Activated CD4-positive, alpha-beta T cell treated with anti-CD3 and anti-CD28 coated beads, Interleukin-2, amount 10 ng/mL, durations not matched to agents 24 days and 14 days (primary cell): ENCODE data around the gene PLBD2. TPM values are rescaled to one million over a fixed set of nuclear protein-coding genes. Genes with fewer than 3 reads are reported as not detected.

Experiments
- DNase-seq: peaks from one replicate; pipeline ENCODE4 v3.0.0; 2022
- H3K27ac Mint-ChIP-seq: one replicate; pipeline ENCODE4 v1.8.0; 2022; ENCODE audit warnings: mild to moderate bottlenecking, mixed read lengths
- H3K27me3 Mint-ChIP-seq: one replicate; pipeline ENCODE4 v1.8.0; 2022; ENCODE audit warnings: mixed read lengths
- H3K36me3 Mint-ChIP-seq: one replicate; pipeline ENCODE4 v1.8.0; 2022; ENCODE audit warnings: low read depth, mild to moderate bottlenecking, mixed read lengths
- H3K4me1 Mint-ChIP-seq: one replicate; pipeline ENCODE4 v1.8.0; 2021; ENCODE audit warnings: mixed read lengths
- H3K4me3 Mint-ChIP-seq: one replicate; pipeline ENCODE4 v1.8.0; 2022; ENCODE audit warnings: mild to moderate bottlenecking, moderate library complexity, mixed read lengths
- H3K9me3 Mint-ChIP-seq: one replicate; pipeline ENCODE4 v1.8.0; 2021; ENCODE audit warnings: mixed read lengths
- intact Hi-C: fragments of 100-400 bp; cut with micrococcal nuclease; formaldehyde crosslinking; loops from one replicate; pipeline ENCODE4 v1.15.1; 2023
- total RNA-seq: library from RNA; stranded (reverse); gene quantifications from 2 replicates; pipeline ENCODE4 v1.2.3, GENCODE V29; 2022

The PLBD2 gene
- total RNA-seq, 1 donor from 2014 or later = 16.3 TPM

DNA sequence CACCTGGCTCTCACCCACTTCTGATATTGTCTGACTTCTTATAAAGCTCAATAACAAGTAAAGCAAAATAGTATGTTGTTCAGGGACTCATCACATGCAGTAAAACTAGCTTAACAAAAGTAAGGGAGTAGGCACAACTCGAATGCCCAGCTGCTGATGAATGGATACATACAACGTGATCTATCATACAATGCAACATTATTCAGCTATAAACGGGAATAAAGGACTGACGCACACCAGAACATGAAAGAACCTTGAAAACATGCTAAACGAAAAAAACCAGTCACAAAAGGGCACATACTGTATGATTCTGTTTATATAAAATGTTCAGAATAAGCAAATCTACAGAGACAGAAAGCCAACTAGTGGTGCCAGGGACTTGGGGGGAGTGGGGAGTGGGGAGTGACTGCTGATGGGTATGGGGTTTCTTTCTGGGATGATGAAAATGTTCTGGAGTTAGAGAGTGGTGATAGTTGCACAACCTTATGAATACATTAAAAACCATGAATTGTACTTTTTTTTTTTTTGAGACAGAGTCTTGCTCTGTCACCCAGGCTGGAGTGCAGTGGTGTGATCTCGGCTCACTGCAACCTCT, 11.1 kb downstream of the PLBD2 start:
- no peak overlapping the region for H3K27ac Mint-ChIP-seq
- peaks cover 4% of the 10 kb centered on the region for H3K4me1 Mint-ChIP-seq
- H3K27me3 Mint-ChIP-seq = no peaks in the 10 kb centered on the region
- intact Hi-C loops = no loop called here
- no peak overlapping the region for H3K4me3 Mint-ChIP-seq
- H3K9me3 Mint-ChIP-seq = no peaks in the 10 kb centered on the region
- no peak for DNase-seq
- peaks cover 12% of the 10 kb centered on the region for H3K36me3 Mint-ChIP-seq

- Mint-ChIP-seq H3K4me3 (no peak overlapping the region), H3K27me3 (no peaks in the 10 kb centered on the region), H3K27ac (no peak overlapping the region), H3K9me3 (no peaks in the 10 kb centered on the region), H3K4me1 (peaks cover 4% of the 10 kb centered on the region), H3K36me3 (peaks cover 15% of the 10 kb centered on the region)
- no peak for DNase-seq
- intact Hi-C loops = no loop called here
Observed at GRCh38 chr12:113370923-113371682, 12.7 kb downstream of the PLBD2 start.

GRCh38 chr12:113371808-113372207, 13.4 kb downstream of the PLBD2 start:
- H3K9me3 Mint-ChIP-seq = no peaks in the 10 kb centered on the region
- DNase-seq = no peak
- peaks cover 4% of the 10 kb centered on the region for H3K4me1 Mint-ChIP-seq
- H3K27ac Mint-ChIP-seq = no peak overlapping the region
- H3K36me3 Mint-ChIP-seq = peaks cover 15% of the 10 kb centered on the region
- intact Hi-C loops = no loop called here
- H3K4me3 Mint-ChIP-seq = no peak overlapping the region
- H3K27me3 Mint-ChIP-seq = no peaks in the 10 kb centered on the region

- H3K36me3 Mint-ChIP-seq = peaks cover 15% of the 10 kb centered on the region
- no peak overlapping the region for H3K27ac Mint-ChIP-seq
- H3K9me3 Mint-ChIP-seq = no peaks in the 10 kb centered on the region
- intact Hi-C loops = no loop called here
- H3K4me1 Mint-ChIP-seq = peaks cover 4% of the 10 kb centered on the region
- DNase-seq = no peak
- H3K27me3 Mint-ChIP-seq = no peaks in the 10 kb centered on the region
- H3K4me3 Mint-ChIP-seq = no peak overlapping the region
Observed at GRCh38 chr12:113372371-113372770, 14.0 kb downstream of the PLBD2 start.

DNA sequence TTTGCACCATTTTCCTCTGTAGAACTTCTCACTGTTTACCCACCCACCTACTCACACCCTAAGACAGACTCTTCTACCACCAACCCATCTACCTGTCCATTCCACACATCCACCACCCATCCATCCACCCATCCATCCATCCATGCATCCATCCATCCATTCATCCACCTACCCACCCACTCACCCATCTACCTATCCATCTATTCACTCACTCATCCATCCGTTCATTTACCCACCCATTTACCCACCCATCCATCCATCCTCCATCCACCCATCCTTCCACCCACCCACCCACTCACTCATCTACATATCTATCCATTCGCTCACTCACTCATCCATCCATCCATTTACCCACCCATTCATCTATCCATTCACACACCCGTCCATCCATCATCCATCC, 15.1 kb downstream of the PLBD2 start:
- peaks cover 17% of the 10 kb centered on the region for H3K36me3 Mint-ChIP-seq
- no peak for DNase-seq
- H3K4me1 Mint-ChIP-seq = peaks cover 4% of the 10 kb centered on the region
- no peaks in the 10 kb centered on the region for H3K27me3 Mint-ChIP-seq
- H3K27ac Mint-ChIP-seq = no peak overlapping the region
- intact Hi-C loops = no loop called here
- no peak overlapping the region for H3K4me3 Mint-ChIP-seq
- no peaks in the 10 kb centered on the region for H3K9me3 Mint-ChIP-seq

- Mint-ChIP-seq H3K27me3 (no peaks in the 10 kb centered on the region), H3K9me3 (no peaks in the 10 kb centered on the region), H3K36me3 (peaks cover 17% of the 10 kb centered on the region), H3K27ac (no peak overlapping the region), H3K4me1 (peaks cover 4% of the 10 kb centered on the region), H3K4me3 (no peak overlapping the region)
- intact Hi-C loops = no loop called here
- no peak for DNase-seq
Observed at GRCh38 chr12:113373969-113374368, 15.6 kb downstream of the PLBD2 start.

GRCh38 chr12:113374823-113375428, 16.5 kb downstream of the PLBD2 start:
- no peaks in the 10 kb centered on the region for H3K27me3 Mint-ChIP-seq
- H3K4me1 Mint-ChIP-seq = peaks cover 4% of the 10 kb centered on the region
- H3K27ac Mint-ChIP-seq = no peak overlapping the region
- intact Hi-C loops = no loop called here
- no peak overlapping the region for H3K4me3 Mint-ChIP-seq
- H3K9me3 Mint-ChIP-seq = no peaks in the 10 kb centered on the region
- H3K36me3 Mint-ChIP-seq = peaks cover 17% of the 10 kb centered on the region
- DNase-seq = no peak

- peaks cover 16% of the 10 kb centered on the region for H3K36me3 Mint-ChIP-seq
- no peaks in the 10 kb centered on the region for H3K27me3 Mint-ChIP-seq
- DNase-seq = no peak
- intact Hi-C loops = no loop called here
- no peaks in the 10 kb centered on the region for H3K4me1 Mint-ChIP-seq
- H3K9me3 Mint-ChIP-seq = no peaks in the 10 kb centered on the region
- no peak overlapping the region for H3K27ac Mint-ChIP-seq
- no peak overlapping the region for H3K4me3 Mint-ChIP-seq
Observed at GRCh38 chr12:113378291-113378690, 19.9 kb downstream of the PLBD2 start.

- intact Hi-C loops = no loop called here
- Mint-ChIP-seq H3K27me3 (no peaks in the 10 kb centered on the region), H3K4me1 (no peaks in the 10 kb centered on the region), H3K36me3 (peaks cover 8% of the 10 kb centered on the region), H3K9me3 (no peaks in the 10 kb centered on the region), H3K4me3 (no peak overlapping the region), H3K27ac (no peak overlapping the region)
- DNase-seq = no peak
Observed at GRCh38 chr12:113381220-113381619, 22.8 kb downstream of the PLBD2 start.

- peaks cover 8% of the 10 kb centered on the region for H3K36me3 Mint-ChIP-seq
- no peak overlapping the region for H3K4me3 Mint-ChIP-seq
- no peak for DNase-seq
- intact Hi-C loops = no loop called here
- no peaks in the 10 kb centered on the region for H3K27me3 Mint-ChIP-seq
- H3K27ac Mint-ChIP-seq = no peak overlapping the region
- no peaks in the 10 kb centered on the region for H3K4me1 Mint-ChIP-seq
- no peaks in the 10 kb centered on the region for H3K9me3 Mint-ChIP-seq
Observed at GRCh38 chr12:113382206-113382605, 23.8 kb downstream of the PLBD2 start.

DNA sequence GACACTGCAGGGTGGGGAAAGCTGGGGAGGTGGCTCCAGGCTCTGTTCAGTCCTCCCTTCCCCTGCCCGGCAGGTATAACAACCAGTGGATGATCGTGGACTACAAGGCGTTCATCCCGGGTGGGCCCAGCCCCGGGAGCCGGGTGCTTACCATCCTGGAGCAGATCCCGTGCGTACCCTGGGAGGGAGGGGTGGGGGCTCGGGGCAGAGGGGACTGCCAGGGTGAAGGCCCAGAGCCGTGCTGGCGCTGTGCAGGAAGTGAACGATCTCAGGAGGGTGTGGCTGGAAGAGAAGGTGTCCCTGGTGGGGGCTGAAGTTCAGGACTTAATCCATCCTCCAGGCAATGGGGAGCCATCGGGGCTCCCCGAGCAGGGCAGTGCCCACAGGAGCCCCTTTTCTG, 26.4 kb downstream of the PLBD2 start:
- Mint-ChIP-seq H3K4me1 (no peaks in the 10 kb centered on the region), H3K9me3 (no peaks in the 10 kb centered on the region), H3K27ac (no peak overlapping the region), H3K4me3 (no peak overlapping the region), H3K36me3 (peaks cover 14% of the 10 kb centered on the region), H3K27me3 (no peaks in the 10 kb centered on the region)
- intact Hi-C loops = no loop called here
- no peak for DNase-seq

DNA sequence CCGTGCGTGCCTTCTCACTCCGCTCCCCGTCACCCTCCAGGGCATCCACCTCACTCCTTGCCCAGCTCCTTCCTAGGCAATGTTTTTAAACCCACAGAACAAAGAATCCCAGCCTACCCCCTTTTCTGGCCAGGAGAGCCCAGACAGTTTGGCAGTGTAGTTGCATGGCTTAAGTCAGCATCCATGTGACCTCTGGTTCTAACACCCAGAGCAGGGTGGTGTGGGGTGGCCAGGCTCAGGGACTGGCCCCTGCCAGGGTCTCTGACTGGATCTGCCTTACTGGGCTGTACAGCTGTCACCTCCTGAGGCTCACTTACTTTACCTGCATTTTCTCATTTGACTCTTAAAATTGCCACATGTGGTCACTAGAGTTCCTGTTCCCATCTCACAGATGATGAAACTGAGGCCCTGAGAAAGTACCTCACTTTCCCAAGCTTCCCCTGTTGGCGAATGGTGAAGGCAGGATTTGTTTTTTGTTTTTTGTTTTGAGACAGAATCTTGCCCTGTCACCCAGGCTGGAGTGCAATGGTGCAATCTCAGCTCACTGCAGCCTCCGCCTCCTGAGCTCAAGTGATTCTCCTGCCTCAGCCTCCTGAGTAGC, 27.0 kb downstream of the PLBD2 start:
- Mint-ChIP-seq H3K27ac (no peak overlapping the region), H3K27me3 (no peaks in the 10 kb centered on the region)
- intact Hi-C loops = no loop called here

GRCh38 chr12:113386866-113387566, 28.6 kb downstream of the PLBD2 start:
- Mint-ChIP-seq H3K4me1 (no peaks in the 10 kb centered on the region), H3K36me3 (peaks cover 14% of the 10 kb centered on the region), H3K9me3 (no peaks in the 10 kb centered on the region), H3K27ac (no peak overlapping the region), H3K27me3 (no peaks in the 10 kb centered on the region), H3K4me3 (no peak overlapping the region)
- no peak for DNase-seq
- intact Hi-C loops = no loop called here

More for the DNA sequence above, 27.0 kb downstream of the PLBD2 start:
- Mint-ChIP-seq H3K4me3 (no peak overlapping the region), H3K9me3 (no peaks in the 10 kb centered on the region), H3K4me1 (no peaks in the 10 kb centered on the region), H3K36me3 (peaks cover 14% of the 10 kb centered on the region)
- no peak for DNase-seq

- intact Hi-C loops = no loop called here
- Mint-ChIP-seq H3K4me1 (no peaks in the 10 kb centered on the region), H3K27ac (no peak overlapping the region), H3K4me3 (no peak overlapping the region), H3K9me3 (no peaks in the 10 kb centered on the region), H3K36me3 (peaks cover 14% of the 10 kb centered on the region), H3K27me3 (no peaks in the 10 kb centered on the region)
- no peak for DNase-seq
Observed at GRCh38 chr12:113387631-113388030, 29.2 kb downstream of the PLBD2 start.
